ENCODE measurements around the gene RNF217.

- TF ChIP-seq POLR2A (IDR thresholded peaks at IDR 0.05; ENCODE audit: low read depth, low read length), result no peak
- no peak for TF ChIP-seq TAF1 (IDR thresholded peaks at IDR 0.05; ENCODE audit: borderline replicate concordance, low read depth, low read length)
- no peak for TF ChIP-seq POLR2AphosphoS5 (IDR thresholded peaks at IDR 0.05; ENCODE audit: low read depth, low read length)
Measured at GRCh38 chr6:124962639-124963415, 590 bp downstream of the RNF217 start.

Measured in GM12892 (cell line).